CD4-positive, CD25-positive, alpha-beta regulatory T cell (primary cell): ENCODE results near the gene ANKS1B. TPM values are rescaled to one million over a fixed set of nuclear protein-coding genes. Genes with fewer than 3 reads are reported as not detected.
"Not testable (repeated sequence)": the region's sequence is repeated elsewhere in the genome, so short reads cannot be mapped to it uniquely, and the experiment has no call there.

ENCODE experiments used
- ATAC-seq, 2 donors: fragments of 150-1000 bp; cut with Tn5 transposase; one replicate each; pipeline ENCODE4 v1.10.0; 2021; ENCODE audit warnings: low read depth in 2 of 2, moderate number of reproducible peaks in 2 of 2, moderate library complexity in 1 of 2
- DNase-seq, 3 donors: peaks; one replicate each; pipeline versions ENCODE4 v3.0.0 to v3.0.0-alpha.2; 2012 to 2022; ENCODE audit warnings: mixed read lengths in 1 of 3
- H3K27ac ChIP-seq: one replicate; pipeline ENCODE4 v1.7.0; 2013; ENCODE audit warnings: mild to moderate bottlenecking, low read length; ENCODE audit not compliant: insufficient read depth, poor library complexity, severe bottlenecking
- H3K27me3 ChIP-seq: one replicate; pipeline ENCODE4 v1.7.0; 2013; ENCODE audit warnings: low read length; ENCODE audit not compliant: control insufficient read depth, insufficient read depth
- H3K36me3 ChIP-seq: one replicate; pipeline ENCODE4 v1.7.0; 2013; ENCODE audit warnings: mild to moderate bottlenecking, low read length, moderate library complexity; ENCODE audit not compliant: control insufficient read depth, insufficient read depth
- H3K4me1 ChIP-seq: 2 replicates; pipeline ENCODE4 v1.7.0; 2013; ENCODE audit warnings: mild to moderate bottlenecking, low read length; ENCODE audit not compliant: insufficient read depth, control insufficient read depth, poor library complexity, severe bottlenecking
- H3K4me3 ChIP-seq: one replicate; pipeline ENCODE4 v1.7.0; 2013; ENCODE audit warnings: low read depth, mild to moderate bottlenecking, low read length, moderate library complexity
- H3K9me3 ChIP-seq, 2 experiments: 1 replicate in 1 of 2; 2 replicates in 1 of 2; pipeline ENCODE4 v1.7.0; 2013; ENCODE audit warnings: low read length in 2 of 2, mild to moderate bottlenecking in 1 of 2, moderate library complexity in 1 of 2; ENCODE audit not compliant: control insufficient read depth in 2 of 2
- H3K27ac Mint-ChIP-seq, 3 donors: one replicate each; pipeline ENCODE4 v1.8.0; 2020 to 2022; ENCODE audit warnings: mild to moderate bottlenecking in 3 of 3, mixed read lengths in 3 of 3, moderate library complexity in 2 of 3
- H3K27me3 Mint-ChIP-seq: one replicate; pipeline ENCODE4 v1.8.0; 2022; ENCODE audit warnings: mild to moderate bottlenecking, mixed read lengths
- H3K36me3 Mint-ChIP-seq: one replicate; pipeline ENCODE4 v1.8.0; 2020; ENCODE audit warnings: mixed read lengths
- H3K4me1 Mint-ChIP-seq, 4 donors: one replicate each; pipeline ENCODE4 v1.8.0; 2020 to 2022; ENCODE audit warnings: mixed read lengths in 4 of 4, mild to moderate bottlenecking in 1 of 4
- H3K4me3 Mint-ChIP-seq, 4 donors: one replicate each; pipeline ENCODE4 v1.8.0; 2020 to 2022; ENCODE audit warnings: mild to moderate bottlenecking in 4 of 4, mixed read lengths in 4 of 4, moderate library complexity in 3 of 4
- H3K9me3 Mint-ChIP-seq, 7 donors: one replicate each; pipeline ENCODE4 v1.8.0; 2020 to 2022; ENCODE audit warnings: mixed read lengths in 7 of 7, mild to moderate bottlenecking in 3 of 7, moderate library complexity in 2 of 7
- polyA plus RNA-seq, 4 donors: library from polyadenylated mRNA; unstranded; fragments of 300-500 nt; fragmentation: Illumina TruSeq; gene quantifications; one replicate each; pipeline ENCODE4 v1.2.3, GENCODE V29; 2021
- total RNA-seq: library from RNA; stranded (reverse); gene quantifications from one replicate; pipeline ENCODE4 v1.2.3, GENCODE V29; 2022

ANKS1B gene
- total and polyA plus RNA-seq, 5 donors from 2014 or later, result 4.0 to 15.9 (median 9.5) TPM

DNA sequence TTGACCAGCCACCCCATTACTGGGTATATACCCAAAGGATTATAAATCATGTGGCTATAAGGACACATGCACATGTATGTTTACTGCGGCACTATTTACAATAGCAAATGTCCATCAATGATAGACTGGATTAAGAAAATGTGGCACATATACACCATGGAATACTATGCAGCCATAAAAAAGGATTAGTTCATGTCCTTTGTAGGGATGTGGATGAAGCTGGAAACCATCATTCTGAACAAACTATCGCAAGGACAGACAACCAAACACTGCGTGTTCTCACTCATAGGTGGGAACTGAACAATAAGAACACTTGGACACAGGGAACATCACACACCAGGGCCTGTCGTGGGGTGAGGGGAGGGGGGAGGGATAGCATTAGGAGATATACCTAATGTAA is 31.6 kb upstream of the ANKS1B start:
- H3K36me3 ChIP-seq, ATAC-seq, H3K36me3 Mint-ChIP-seq, H3K4me1 Mint-ChIP-seq, DNase-seq, H3K4me3 Mint-ChIP-seq, H3K27me3 Mint-ChIP-seq, H3K9me3 ChIP-seq, H3K27ac Mint-ChIP-seq, H3K4me3 ChIP-seq, H3K4me1 ChIP-seq, H3K27me3 ChIP-seq, H3K27ac ChIP-seq: not testable (repeated sequence)
- peaks cover 0 to 11% (median 3%) of the 10 kb centered on the region in 7 donors for H3K9me3 Mint-ChIP-seq

DNA sequence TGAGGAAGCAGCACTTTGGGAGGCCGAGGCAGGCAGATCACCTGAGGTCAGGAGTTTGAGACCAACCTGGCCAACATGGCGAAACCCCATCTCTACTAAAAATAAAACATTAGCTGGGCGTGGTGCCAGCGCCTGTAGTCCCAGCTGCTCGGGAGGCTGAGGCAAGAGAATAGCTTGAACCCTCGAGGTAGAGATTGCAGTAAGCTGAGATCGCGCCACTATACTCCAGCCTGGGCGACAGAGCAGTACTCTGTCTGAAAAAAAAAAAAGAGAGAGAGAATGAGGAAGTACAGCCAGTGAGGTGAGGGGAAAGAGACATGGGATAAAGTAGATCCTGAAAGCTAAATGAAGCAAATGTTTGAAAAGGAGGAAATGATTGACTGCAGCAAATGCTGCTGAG is 21.1 kb upstream of the ANKS1B start:
- DNase-seq, H3K4me1 Mint-ChIP-seq, H3K36me3 Mint-ChIP-seq, H3K4me3 Mint-ChIP-seq, ATAC-seq, H3K27ac Mint-ChIP-seq, H3K9me3 ChIP-seq, H3K4me1 ChIP-seq, H3K27me3 ChIP-seq, H3K27ac ChIP-seq, H3K4me3 ChIP-seq, H3K27me3 Mint-ChIP-seq, H3K36me3 ChIP-seq, H3K9me3 Mint-ChIP-seq: not testable (repeated sequence)

DNA sequence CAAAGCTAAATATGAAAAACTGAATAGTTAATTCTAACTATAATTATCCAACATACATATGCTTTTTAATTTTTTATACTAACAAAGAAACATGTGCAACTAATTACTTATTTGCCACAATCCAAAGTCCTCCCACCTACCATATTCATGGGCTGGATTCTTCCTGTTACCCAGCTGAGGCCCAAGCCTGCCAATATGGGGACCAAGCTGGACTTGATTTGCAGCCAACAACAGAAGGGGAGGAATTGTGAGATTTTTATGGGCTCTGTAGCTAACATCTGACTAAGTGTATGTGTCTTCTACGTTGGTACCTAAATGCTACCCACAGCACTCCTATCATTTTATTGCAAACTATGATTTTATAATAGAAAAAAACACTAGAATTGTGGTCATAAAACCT is 13.1 kb upstream of the ANKS1B start:
- H3K4me1 Mint-ChIP-seq, result no peaks in the 10 kb centered on the region
- H3K9me3 Mint-ChIP-seq, result peaks cover 0 to 30% (median 4%) of the 10 kb centered on the region in 7 donors
- no peak overlapping the region for H3K4me3 Mint-ChIP-seq
- Histone ChIP-seq H3K27me3 (no peaks in the 10 kb centered on the region), H3K4me1 (no peaks in the 10 kb centered on the region), H3K4me3 (no peak overlapping the region), H3K36me3 (no peaks in the 10 kb centered on the region), H3K9me3 (no peaks in the 10 kb centered on the region), H3K27ac (no peak overlapping the region)
- DNase-seq (no peak), ATAC-seq (no peak)
- H3K27ac Mint-ChIP-seq, result no peak overlapping the region
- H3K27me3 Mint-ChIP-seq, result no peaks in the 10 kb centered on the region
- H3K36me3 Mint-ChIP-seq, result no peaks in the 10 kb centered on the region

DNA sequence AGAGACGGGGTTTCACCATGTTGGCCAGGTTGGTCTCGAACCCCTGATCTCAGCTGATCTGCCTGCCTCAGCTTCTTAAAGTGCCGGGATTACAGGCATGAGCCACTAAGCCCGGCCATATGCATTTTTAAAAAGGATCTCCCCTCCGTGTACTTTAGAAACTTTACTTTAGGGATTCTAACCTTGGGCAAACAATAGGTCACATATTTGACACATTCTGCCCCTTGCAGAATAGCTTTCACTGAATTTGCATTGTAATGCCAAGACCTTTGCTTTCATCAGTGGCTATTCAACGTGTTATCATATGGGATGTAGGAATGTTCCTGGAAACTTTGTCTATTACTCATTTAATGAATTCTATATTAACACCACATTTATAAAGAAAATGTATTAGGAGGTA is 11.4 kb upstream of the ANKS1B start:
- Histone ChIP-seq H3K36me3 (no peaks in the 10 kb centered on the region), H3K27ac (no peak overlapping the region), H3K4me1 (no peaks in the 10 kb centered on the region), H3K4me3 (no peak overlapping the region), H3K9me3 (no peaks in the 10 kb centered on the region), H3K27me3 (no peaks in the 10 kb centered on the region)
- Mint-ChIP-seq H3K4me3 (no peak overlapping the region), H3K27ac (no peak overlapping the region), H3K9me3 (peaks cover 0 to 30% (median 4%) of the 10 kb centered on the region in 7 donors), H3K36me3 (no peaks in the 10 kb centered on the region), H3K4me1 (no peaks in the 10 kb centered on the region), H3K27me3 (peaks cover 6% of the 10 kb centered on the region)
- ATAC-seq (no peak), DNase-seq (no peak)

DNA sequence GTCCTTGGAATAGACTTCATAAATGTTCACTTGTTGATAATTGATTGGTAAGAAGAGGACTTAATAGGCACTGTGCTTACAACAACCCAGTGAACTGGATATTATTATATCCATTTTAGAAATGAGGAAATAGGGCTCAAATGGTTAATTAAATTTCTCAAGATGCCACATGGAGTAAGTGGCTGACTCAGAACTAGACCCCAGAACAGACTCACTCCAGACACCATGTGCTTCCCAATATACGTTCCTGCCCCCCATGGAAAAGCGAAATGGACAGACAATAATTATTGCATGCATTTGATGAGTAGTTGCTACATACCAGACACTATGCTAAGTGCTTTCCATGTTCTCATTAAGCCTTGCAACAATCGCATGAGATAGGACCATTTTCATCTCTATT is 895 bp upstream of the ANKS1B start:
- DNase-seq (no peak), ATAC-seq (no peak)
- H3K4me1 ChIP-seq, result no peaks in the 10 kb centered on the region
- peaks cover 0 to 15% (median 6%) of the 10 kb centered on the region in 4 donors for H3K4me1 Mint-ChIP-seq
- peak overlapping the region in 3 of 4 donors; percentile 41 to 84 (median 61) for H3K4me3 Mint-ChIP-seq
- peaks cover 53% of the 10 kb centered on the region for H3K27me3 Mint-ChIP-seq
- no peak overlapping the region for H3K27ac Mint-ChIP-seq
- H3K36me3 ChIP-seq, result no peaks in the 10 kb centered on the region
- H3K9me3 Mint-ChIP-seq, result peaks cover 0 to 2% (median 0%) of the 10 kb centered on the region in 7 donors
- no peaks in the 10 kb centered on the region for H3K36me3 Mint-ChIP-seq
- peaks cover 23% of the 10 kb centered on the region for H3K27me3 ChIP-seq
- no peak overlapping the region for H3K4me3 ChIP-seq
- H3K9me3 ChIP-seq, result no peaks in the 10 kb centered on the region
- no peak overlapping the region for H3K27ac ChIP-seq

DNA sequence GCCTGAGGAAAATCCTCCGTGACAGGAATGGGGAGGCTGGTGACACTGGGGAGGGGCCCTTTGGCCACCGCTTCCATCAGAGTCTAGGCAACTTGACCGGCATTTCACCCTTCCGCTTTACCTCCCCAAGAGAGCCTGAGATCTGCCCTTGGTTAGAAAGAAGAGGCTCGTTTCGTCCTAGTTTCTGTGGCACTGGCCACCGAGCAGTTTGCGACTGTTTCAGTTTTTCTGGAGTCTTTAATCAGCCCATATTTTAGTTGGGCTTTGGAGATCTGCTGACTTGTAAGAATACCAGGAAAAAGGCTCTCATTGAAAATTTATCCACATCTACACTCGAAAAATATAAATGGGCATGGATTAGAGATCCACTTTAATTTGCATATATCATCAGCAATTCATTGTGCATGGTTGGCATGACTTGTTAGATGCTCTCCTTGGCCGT is 414 bp upstream of the ANKS1B start:
- Histone ChIP-seq H3K9me3 (no peaks in the 10 kb centered on the region), H3K4me1 (no peaks in the 10 kb centered on the region), H3K27ac (no peak overlapping the region), H3K27me3 (peaks cover 23% of the 10 kb centered on the region), H3K36me3 (no peaks in the 10 kb centered on the region), H3K4me3 (no peak overlapping the region)
- ATAC-seq (no peak), DNase-seq (peak in 1 of 3 donors; percentile 2)
- peaks cover 0 to 15% (median 6%) of the 10 kb centered on the region in 4 donors for H3K4me1 Mint-ChIP-seq
- H3K36me3 Mint-ChIP-seq, result no peaks in the 10 kb centered on the region
- no peak overlapping the region for H3K27ac Mint-ChIP-seq
- H3K4me3 Mint-ChIP-seq, result peak overlapping the region in 3 of 4 donors; percentile 41 to 84 (median 61)
- peaks cover 0 to 2% (median 0%) of the 10 kb centered on the region in 7 donors for H3K9me3 Mint-ChIP-seq
- peaks cover 57% of the 10 kb centered on the region for H3K27me3 Mint-ChIP-seq

DNA sequence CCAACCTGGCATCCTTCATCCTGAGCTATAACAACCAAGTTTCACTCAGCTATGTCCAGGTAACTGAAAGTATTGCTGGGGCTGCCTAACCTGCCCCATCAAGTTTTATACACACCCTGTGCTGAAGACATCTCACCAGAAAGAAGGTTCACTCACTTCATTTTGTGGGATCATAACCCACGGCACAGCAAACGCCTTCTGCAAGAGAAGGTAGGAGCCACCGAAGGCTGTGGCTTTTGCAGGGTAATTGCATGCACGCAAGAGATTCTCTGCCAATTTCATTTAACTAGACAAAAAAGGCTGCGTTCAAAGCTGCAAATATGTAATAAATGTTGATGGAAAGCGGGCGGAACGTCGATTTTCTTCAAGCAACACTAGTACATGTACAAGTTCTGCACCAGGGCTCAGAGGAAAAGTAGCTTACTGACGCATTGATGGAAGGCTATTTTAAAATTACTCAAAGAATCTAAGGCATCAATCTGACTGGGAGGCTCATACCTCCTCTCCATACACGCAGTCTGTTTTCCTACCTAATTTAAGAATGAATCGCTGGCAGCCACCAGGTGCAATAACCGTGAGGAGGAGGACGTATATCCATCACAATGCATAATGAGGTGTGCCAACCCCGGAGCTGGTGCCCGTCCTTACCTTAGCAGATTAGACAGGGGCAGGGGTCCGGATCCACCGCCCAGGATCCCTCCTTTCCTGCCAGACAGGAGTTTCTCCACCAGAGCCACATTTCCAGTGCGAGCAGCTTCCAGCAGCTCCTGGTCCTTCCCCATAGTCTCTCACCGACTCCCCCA is 1.1 kb downstream of the ANKS1B start:
- Histone ChIP-seq H3K27me3 (peaks cover 23% of the 10 kb centered on the region), H3K4me3 (no peak overlapping the region), H3K4me1 (no peaks in the 10 kb centered on the region), H3K9me3 (no peaks in the 10 kb centered on the region), H3K27ac (no peak overlapping the region), H3K36me3 (no peaks in the 10 kb centered on the region)
- ATAC-seq (no peak), DNase-seq (no peak)
- Mint-ChIP-seq H3K27ac (no peak overlapping the region), H3K36me3 (no peaks in the 10 kb centered on the region), H3K4me3 (peak overlapping the region in 3 of 4 donors; percentile 25 to 58 (median 31)), H3K9me3 (no peaks in the 10 kb centered on the region), H3K4me1 (peaks cover 0 to 15% (median 6%) of the 10 kb centered on the region in 4 donors), H3K27me3 (peaks cover 58% of the 10 kb centered on the region)
